Measurements from ENCODE around the gene MYOM3.

MYOM3 gene

GRCh38 chr1:24111996-24112779 is at the start of gene MYOM3:
Gene MYOM3 (minus strand): TSS chr1:24112135. CDS start chr1:24108636, 3,499 bp downstream.
- DNase-seq (ENCODE audit: insufficient read length, low spot score): no peak

DNA sequence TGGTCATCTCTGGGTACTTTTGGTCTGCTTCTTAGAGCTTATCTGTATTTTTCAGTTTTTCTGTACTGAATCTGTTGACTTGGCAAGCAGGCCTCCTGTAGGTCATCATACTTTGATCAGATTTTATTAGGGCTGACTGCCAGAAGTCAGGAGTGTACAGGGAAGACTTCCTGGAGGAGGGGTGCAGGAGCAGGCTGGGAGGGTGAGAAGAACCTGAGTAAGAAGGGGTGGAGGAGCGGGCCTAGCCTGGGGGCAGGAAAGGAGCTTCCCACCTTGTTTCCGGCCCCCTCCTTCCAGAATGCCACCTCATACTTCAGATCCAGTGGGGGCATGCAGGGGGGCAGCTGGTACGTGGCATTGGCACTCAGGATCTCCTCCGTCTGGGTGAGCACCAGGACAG is 49.3 kb upstream of the MYOM3 start:
- DNase-seq (ENCODE audit: insufficient read length, low spot score) (no peak), FAIRE-seq (no peak)
- TF ChIP-seq, protein P1, sequence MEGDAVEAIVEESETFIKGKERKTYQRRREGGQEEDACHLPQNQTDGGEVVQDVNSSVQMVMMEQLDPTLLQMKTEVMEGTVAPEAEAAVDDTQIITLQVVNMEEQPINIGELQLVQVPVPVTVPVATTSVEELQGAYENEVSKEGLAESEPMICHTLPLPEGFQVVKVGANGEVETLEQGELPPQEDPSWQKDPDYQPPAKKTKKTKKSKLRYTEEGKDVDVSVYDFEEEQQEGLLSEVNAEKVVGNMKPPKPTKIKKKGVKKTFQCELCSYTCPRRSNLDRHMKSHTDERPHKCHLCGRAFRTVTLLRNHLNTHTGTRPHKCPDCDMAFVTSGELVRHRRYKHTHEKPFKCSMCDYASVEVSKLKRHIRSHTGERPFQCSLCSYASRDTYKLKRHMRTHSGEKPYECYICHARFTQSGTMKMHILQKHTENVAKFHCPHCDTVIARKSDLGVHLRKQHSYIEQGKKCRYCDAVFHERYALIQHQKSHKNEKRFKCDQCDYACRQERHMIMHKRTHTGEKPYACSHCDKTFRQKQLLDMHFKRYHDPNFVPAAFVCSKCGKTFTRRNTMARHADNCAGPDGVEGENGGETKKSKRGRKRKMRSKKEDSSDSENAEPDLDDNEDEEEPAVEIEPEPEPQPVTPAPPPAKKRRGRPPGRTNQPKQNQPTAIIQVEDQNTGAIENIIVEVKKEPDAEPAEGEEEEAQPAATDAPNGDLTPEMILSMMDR (IDR thresholded peaks at IDR 0.05; ENCODE audit: insufficient read depth, missing control alignments): no peak

More at GRCh38 chr1:24111996-24112779, at the start of gene MYOM3:
- TF ChIP-seq, protein P1 (IDR thresholded peaks at IDR 0.05; ENCODE audit: insufficient read depth, missing control alignments): peak; percentile 47
- no peak for FAIRE-seq

DNA sequence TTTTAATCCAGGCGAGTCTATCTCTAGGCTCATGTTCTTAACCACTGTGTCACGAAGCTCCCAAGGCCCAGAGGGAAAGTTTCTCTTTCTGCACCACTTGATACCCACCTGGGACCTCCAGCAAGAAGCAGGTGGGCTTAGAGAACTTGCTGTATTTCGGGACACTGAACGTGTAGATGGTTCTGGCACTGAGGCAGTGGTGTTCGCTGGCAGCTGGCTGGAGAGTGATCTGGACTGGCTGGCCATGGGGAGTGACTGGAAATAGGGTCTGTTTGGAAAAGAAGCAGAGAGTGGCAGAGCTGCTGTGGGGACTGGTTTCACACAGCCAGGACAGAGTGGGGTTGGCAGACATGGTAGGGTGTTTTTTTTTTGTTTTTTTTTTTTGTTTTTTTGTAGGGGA is 47.4 kb upstream of the MYOM3 start:
- no peak for FAIRE-seq
- no peak for DNase-seq (ENCODE audit: insufficient read length, low spot score)
- TF ChIP-seq, protein P1 (IDR thresholded peaks at IDR 0.05; ENCODE audit: insufficient read depth, missing control alignments): no peak

DNA sequence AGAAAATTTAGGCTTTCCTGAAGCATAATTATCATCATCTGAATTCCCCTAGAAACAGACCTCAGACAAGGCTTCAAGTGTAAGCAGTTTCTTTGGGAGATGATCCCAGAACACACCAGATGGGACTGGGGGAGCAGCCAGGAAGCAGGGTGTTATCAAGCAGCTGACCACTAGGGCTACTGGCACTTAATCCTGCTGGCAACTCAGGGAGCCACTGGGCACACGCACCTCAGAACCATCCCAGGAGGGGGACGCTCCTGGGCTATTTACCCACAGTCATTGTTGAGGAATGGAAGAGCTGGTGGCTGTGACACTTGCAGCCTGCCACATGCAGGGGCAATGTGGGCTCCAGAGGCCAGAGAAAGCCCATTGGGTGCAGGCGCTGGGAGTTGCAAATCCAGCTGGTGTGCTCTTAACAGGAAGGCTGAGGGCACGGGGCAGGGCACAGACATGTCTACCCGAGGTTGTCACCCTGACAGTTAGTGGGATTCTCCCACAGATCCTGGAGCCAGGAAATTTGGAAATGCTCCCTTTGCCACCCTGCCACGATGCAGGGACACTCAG is 46.1 kb upstream of the MYOM3 start:
- DNase-seq (ENCODE audit: insufficient read length, low spot score) (no peak), FAIRE-seq (no peak)
- TF ChIP-seq, protein P1 (IDR thresholded peaks at IDR 0.05; ENCODE audit: insufficient read depth, missing control alignments): no peak

DNA sequence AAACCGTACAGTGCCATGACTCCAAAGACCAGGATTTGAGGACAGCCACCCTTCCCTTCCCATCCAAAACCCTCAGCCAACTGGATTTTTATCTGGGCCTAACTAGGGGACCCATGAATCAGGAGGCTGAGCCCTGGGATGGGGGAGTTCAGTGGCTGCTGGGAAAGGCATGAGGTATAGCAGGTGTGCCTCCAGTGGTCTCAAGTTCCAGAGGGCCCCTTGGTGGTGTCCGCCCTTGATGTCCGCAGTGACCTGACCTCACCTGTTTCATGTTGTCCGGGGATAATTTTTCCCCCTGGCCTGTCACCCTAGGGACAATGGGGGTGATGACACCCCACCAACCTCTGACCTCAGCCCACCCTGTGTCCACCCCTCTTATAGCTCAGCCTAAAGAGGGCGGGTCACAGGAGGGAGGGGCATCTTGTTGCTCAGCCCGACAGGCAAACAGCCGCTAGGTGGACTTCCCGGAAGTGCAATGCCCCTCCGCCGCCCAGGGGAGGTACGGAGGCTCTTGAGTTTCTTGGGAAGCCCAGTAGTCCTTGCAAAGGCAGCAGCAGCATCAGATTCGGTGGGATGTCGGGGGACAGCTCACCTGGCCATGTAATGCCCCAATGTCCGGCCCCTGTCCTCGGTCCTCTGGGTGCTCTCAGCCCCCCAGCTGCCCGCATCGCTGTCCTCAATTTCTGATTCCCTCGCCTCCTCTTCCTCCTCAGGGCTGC is 44.8 kb upstream of the MYOM3 start:
- TF ChIP-seq, protein P1 (IDR thresholded peaks at IDR 0.05; ENCODE audit: insufficient read depth, missing control alignments): no peak
- FAIRE-seq (no peak), DNase-seq (ENCODE audit: insufficient read length, low spot score) (no peak)

DNA sequence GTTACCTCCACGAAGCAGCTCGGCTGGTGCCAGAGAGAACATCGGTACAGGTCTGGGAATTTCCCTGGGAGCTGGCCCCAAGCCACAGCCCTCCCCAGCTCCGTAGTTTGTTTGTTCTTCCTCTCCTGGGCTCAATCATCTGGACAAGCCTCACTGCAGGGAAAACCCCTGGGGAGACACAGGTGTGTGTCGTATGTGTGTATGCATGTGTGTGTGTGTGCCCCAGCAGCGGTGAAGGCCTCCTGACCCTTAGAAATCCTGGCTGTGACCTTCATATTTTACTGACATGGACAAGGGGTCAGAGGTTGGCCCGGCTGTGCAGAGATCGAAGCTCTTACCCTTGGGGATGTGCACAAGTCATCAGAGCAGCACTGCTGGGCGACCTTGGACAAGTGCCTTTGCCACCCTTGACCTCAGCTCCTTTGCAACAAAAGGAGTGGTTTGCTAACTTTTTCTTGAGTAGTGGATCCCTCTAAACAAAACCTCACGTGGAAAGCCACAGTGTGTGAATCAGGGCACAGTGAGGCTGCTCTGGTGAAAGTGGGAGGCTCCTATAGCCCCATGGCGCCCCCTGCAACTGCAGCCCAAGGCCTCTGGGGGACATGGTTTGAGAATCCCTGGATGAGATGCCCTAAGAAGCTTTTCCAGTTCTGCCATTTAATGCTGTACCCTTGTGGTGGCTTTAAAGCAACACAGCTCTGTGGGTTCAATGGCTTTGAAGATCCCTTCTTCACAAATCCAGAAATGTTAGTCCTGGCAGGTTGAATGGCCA is 43.3 kb upstream of the MYOM3 start:
- FAIRE-seq: no peak
- TF ChIP-seq, protein P1 (IDR thresholded peaks at IDR 0.05; ENCODE audit: insufficient read depth, missing control alignments): no peak
- DNase-seq (ENCODE audit: insufficient read length, low spot score): no peak
